K562 (cell line): Measurements from ENCODE around the gene SYNPO. TPM values are rescaled to one million over a fixed set of nuclear protein-coding genes. Genes with fewer than 3 reads are reported as not detected.

Experiments used
- ATAC-seq: fragments of 200-7000 bp; cut with Tn5 transposase; 3 replicates; pipeline ENCODE4 v1.9.1; 2020; ENCODE audit warnings: moderate library complexity
- BruUV-seq: library from RNA; stranded (reverse); fragments of 400-500 nt; replicated peaks from 2 replicates; lab custom pipeline; 2021; lab: Mats Ljungman, UMichigan
- CTCF ChIA-PET: fragments of 300-600 bp; formaldehyde crosslinking; extraction: SDS; loops from one replicate; lab custom pipeline; 2021; ENCODE audit warnings: low intra/inter-chr PET ratio; lab: Yijun Ruan, JAX
- POLR2A ChIA-PET: fragments of 300-600, 350-650 bp; sonication (Branson Sonifier 250); formaldehyde crosslinking; extraction: SDS; loops from one replicate; lab custom pipeline; 2021; ENCODE audit warnings: antibody characterized with exemption, inconsistent platforms; lab: Yijun Ruan, JAX
- DNase-seq, 4 experiments: peaks; one replicate each; pipeline versions ENCODE4 v3.0.0 to v3.0.0-alpha.2; 2011 to 2018; ENCODE audit warnings: low spot score in 3 of 4, mixed read lengths in 3 of 4; ENCODE audit errors: extremely low read depth in 1 of 4
- FAIRE-seq: peaks from 2 replicates; lab custom pipeline; 2011; peaks lifted over from hg19 to GRCh38; lab: Jason Lieb, UNC
- H2AFZ ChIP-seq: 2 replicates; pipeline ENCODE4 v1.6.0; 2011; ENCODE audit warnings: low read depth, low read length, control low read depth, inconsistent platforms
- H3K27ac ChIP-seq: fragments of 200-600 bp; 3 replicates; pipeline ENCODE4 v1.8.0; 2011; ENCODE audit warnings: low read depth, mild to moderate bottlenecking, control low read depth, inconsistent platforms, low read length, moderate library complexity, mixed read lengths; ENCODE audit errors: extremely low read depth
- H3K27me3 ChIP-seq, 2 experiments: fragments of 300-600 bp in 1 of 2; 2 replicates in 1 of 2; 3 replicates in 1 of 2; pipeline versions ENCODE4 v1.6.0 to v1.8.0; 2011; ENCODE audit warnings: inconsistent platforms in 2 of 2, low read length in 2 of 2, mild to moderate bottlenecking in 1 of 2, mixed read lengths in 1 of 2, moderate library complexity in 1 of 2; ENCODE audit not compliant: control insufficient read depth in 2 of 2, insufficient read depth in 2 of 2
- H3K36me3 ChIP-seq: fragments of 300-600 bp; 3 replicates; pipeline ENCODE4 v1.8.0; 2011; ENCODE audit warnings: mild to moderate bottlenecking, low read length, inconsistent platforms; ENCODE audit not compliant: control insufficient read depth, insufficient read depth
- H3K4me1 ChIP-seq, 2 experiments: fragments of 200-600 bp in 1 of 2; replicated peaks in 1 of 2; 2 replicates in 1 of 2; 3 replicates in 1 of 2; pipeline versions ENCODE4 v1.5.1 to v1.8.0; 2011; ENCODE audit warnings: inconsistent platforms in 2 of 2, low read length in 2 of 2, mild to moderate bottlenecking in 1 of 2, mixed read lengths in 1 of 2, moderate library complexity in 1 of 2; ENCODE audit not compliant: control insufficient read depth in 2 of 2, insufficient read depth in 2 of 2
- H3K4me2 ChIP-seq: 2 replicates; pipeline ENCODE4 v1.6.1; 2011; ENCODE audit warnings: low read length, control low read depth, inconsistent platforms, mixed read lengths; ENCODE audit not compliant: insufficient read depth
- H3K4me3 ChIP-seq: fragments of 200-600 bp; sonication (generic), shearing (Covaris generic); 2 replicates; pipeline ENCODE4 v1.5.1; 2016; ENCODE audit warnings: control low read depth, inconsistent platforms
- H3K79me2 ChIP-seq: fragments of 200-600 bp; 3 replicates; pipeline ENCODE4 v1.8.0; 2011; ENCODE audit warnings: low read length, inconsistent platforms; ENCODE audit not compliant: control insufficient read depth, insufficient read depth
- H3K9ac ChIP-seq, 2 experiments: 2 replicates each; pipeline versions ENCODE4 v1.6.0 to v1.6.1; 2011; ENCODE audit warnings: low read depth in 2 of 2, low read length in 2 of 2, control low read depth in 1 of 2, inconsistent platforms in 1 of 2, mild to moderate bottlenecking in 1 of 2, mixed read lengths in 1 of 2; ENCODE audit not compliant: insufficient read depth in 1 of 2
- H3K9me1 ChIP-seq: one replicate; pipeline ENCODE4 v1.6.0; 2011; ENCODE audit warnings: inconsistent platforms, mild to moderate bottlenecking, low read length, moderate library complexity; ENCODE audit not compliant: control insufficient read depth, insufficient read depth
- H3K9me3 ChIP-seq: replicated peaks from 2 replicates; pipeline ENCODE4 v1.5.1; 2011; ENCODE audit warnings: low read depth, low read length, inconsistent platforms; ENCODE audit not compliant: control insufficient read depth, insufficient read depth
- H4K20me1 ChIP-seq: replicated peaks from 2 replicates; pipeline ENCODE4 v1.6.1; 2011; ENCODE audit warnings: low read length, inconsistent platforms, mixed read lengths; ENCODE audit not compliant: control insufficient read depth, insufficient read depth
- RBM25 ChIP-seq: fragments of 200-400 bp; formaldehyde crosslinking; IDR thresholded peaks from 2 replicates; pipeline ENCODE4 v1.6.1; 2018; ENCODE audit warnings: low read length, low read depth, moderate library complexity; ENCODE audit not compliant: severe bottlenecking
- VEZF1 ChIP-seq: fragments of 200-800 bp; sonication (Bioruptor generic); IDR thresholded peaks from 2 replicates; pipeline ENCODE4 v1.6.1; 2017; ENCODE audit warnings: missing genetic modification characterization, missing compliant biosample characterization
- WGBS: fragments of 100-300 bp; shearing (Covaris generic); methylation state at CpG from one replicate; pipeline ENCODE4 v1.1.6; 2016; ENCODE audit warnings: low coverage, mixed read lengths; ENCODE audit not compliant: insufficient coverage; ENCODE audit errors: missing lambda C conversion rate; 5-methylcytosine and 5-hydroxymethylcytosine counted together
- in situ Hi-C: fragments of 300-500 bp; cut with MboI; formaldehyde crosslinking; loops from 4 replicates; pipeline ENCODE4 v1.15.0; 2018; ENCODE audit warnings: inconsistent platforms, mixed read lengths
- intact Hi-C: fragments of 100-400 bp; cut with micrococcal nuclease; formaldehyde crosslinking; loops from 2 replicates; pipeline ENCODE4 v1.14.2; 2022
- polyA plus RNA-seq, 8 experiments: library from polyadenylated mRNA; depleted of rRNA in 4 of 8; stranded (reverse) in 5 of 8; unstranded in 3 of 8; fragments of >200 nt; fragmentation: Nextera tagmentation in 2 of 8; fragmentation: Illumina TruSeq in 1 of 8; extraction: Ambion mirVana in 2 of 8; extraction: Trizol in 1 of 8; gene quantifications; 2 replicates each; pipeline versions ENCODE4 v1.2.1 to v1.2.3, GENCODE V29; 2011 to 2014; ENCODE audit warnings: inconsistent platforms in 1 of 8, missing spikeins in 1 of 8
- total RNA-seq, 7 experiments: library from RNA; depleted of rRNA in 6 of 7; stranded (reverse); fragments of >200 nt in 6 of 7; fragmentation: Illumina TruSeq in 2 of 7; extraction: Trizol in 2 of 7; gene quantifications; 2 replicates each; pipeline versions ENCODE4 v1.2.1 to v1.2.3, GENCODE V29; 2011 to 2021; ENCODE audit warnings: low replicate concordance in 1 of 7

SYNPO gene
- total and polyA plus RNA-seq, 9 of the 15 experiments (the other 6 are each of a cell fraction or from before 2014, with no cell fraction given) = 0.01 to 0.31 (median 0.03) TPM; not detected in 4

- in situ Hi-C loops (loop anchor here (10.0 kb wide), 1 partner anchor 205 kb away; no protein-coding TSS in a partner anchor), intact Hi-C loops (no loop called here)
- Histone ChIP-seq H3K9ac (no peak overlapping the region), H3K9me1 (no peaks in the 10 kb centered on the region), H3K4me3 (no peak overlapping the region), H3K4me2 (no peak overlapping the region), H4K20me1 (no peaks in the 10 kb centered on the region), H2AFZ (no peak overlapping the region), H3K27me3 (peaks cover 13 to 43% of the 10 kb centered on the region in 2 experiments), H3K4me1 (peaks cover 9 to 13% of the 10 kb centered on the region in 2 experiments; a peak in 4 of 5 replicates), H3K36me3 (no peaks in the 10 kb centered on the region), H3K79me2 (no peaks in the 10 kb centered on the region), H3K27ac (no peak overlapping the region), H3K9me3 (no peaks in the 10 kb centered on the region)
- TF ChIP-seq VEZF1 (CRISPR knock-in tag) (no peak), RBM25 (peak; percentile 31)
- BruUV-seq = no TSS peak
- ChIA-PET CTCF (no interaction called here), POLR2A (interaction anchor here (0.8 kb wide), 1 partner anchor 38 kb away, joined by 4 read pairs; no protein-coding TSS in a partner anchor)
- WGBS = 13% methylated on average over 11 of the region's 11 CpGs
- ATAC-seq (no peak), DNase-seq (no peak), FAIRE-seq (no peak)
Measured at GRCh38 chr5:150659360-150660107, 19.1 kb downstream of the SYNPO start.
